GM18858 (cell line): ENCODE measurements around the gene NELFE.
"Not testable (repeated sequence)": the region's sequence is repeated elsewhere in the genome, so short reads cannot be mapped to it uniquely, and the experiment has no call there.

Source experiments
- ATAC-seq: cut with Tn5 transposase; IDR thresholded peaks from one replicate; pipeline ENCODE4 v1.9.1; 2021; ENCODE audit not compliant: unreplicated experiment

NELFE gene

DNA sequence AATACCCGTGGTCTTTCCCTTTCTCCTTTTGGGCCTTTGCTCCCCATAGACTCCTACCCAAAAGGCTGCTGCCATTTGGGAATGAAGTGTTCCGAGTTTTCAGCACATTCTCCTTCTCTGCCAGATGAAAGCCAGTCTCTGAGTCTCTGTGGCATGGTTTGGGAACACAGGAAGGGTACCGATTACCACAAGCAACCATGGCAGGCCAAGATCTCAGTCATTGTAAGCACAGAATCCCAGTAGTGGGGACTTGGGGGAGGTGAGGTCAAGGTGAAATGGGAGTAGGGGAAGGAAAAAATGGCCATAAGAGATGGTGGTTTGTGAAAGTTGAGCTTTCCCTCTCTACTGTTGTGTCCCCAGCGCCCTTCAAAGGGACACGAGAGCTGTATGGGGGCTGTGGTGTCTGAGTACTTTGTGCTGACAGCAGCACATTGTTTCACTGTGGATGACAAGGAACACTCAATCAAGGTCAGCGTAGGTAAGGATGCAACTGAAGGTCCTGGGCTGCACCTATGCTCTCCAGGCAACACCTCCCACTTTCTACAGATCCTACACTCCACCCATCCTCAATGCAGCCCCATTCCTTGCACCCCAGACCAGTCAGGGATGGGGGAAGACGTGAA, 8.7 kb downstream of the NELFE start:
- no peak for ATAC-seq

DNA sequence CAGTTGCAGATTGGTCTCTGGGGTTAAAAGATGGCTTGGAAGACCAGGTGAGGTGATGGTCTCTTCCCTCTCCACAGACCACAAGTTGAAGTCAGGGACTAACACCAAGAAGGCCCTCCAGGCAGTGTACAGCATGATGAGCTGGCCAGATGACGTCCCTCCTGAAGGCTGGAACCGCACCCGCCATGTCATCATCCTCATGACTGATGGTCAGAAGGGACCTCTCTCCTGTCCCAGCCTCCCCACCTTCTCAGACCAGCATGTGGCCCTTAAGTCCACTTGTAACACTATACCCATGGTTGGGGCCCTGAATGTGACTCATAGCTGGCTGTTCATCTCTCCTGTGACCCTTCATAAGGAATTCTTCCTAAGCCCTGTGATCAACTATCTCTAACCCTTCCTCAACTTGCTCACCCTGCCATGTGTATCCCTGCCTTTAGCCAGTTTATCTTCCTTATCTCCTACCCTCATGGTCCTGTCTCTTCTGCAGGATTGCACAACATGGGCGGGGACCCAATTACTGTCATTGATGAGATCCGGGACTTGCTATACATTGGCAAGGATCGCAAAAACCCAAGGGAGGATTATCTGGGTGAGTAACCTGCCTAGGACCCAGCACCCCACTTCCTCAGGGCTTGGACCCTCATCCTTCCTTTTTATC, 9.9 kb downstream of the NELFE start:
- ATAC-seq: no peak

DNA sequence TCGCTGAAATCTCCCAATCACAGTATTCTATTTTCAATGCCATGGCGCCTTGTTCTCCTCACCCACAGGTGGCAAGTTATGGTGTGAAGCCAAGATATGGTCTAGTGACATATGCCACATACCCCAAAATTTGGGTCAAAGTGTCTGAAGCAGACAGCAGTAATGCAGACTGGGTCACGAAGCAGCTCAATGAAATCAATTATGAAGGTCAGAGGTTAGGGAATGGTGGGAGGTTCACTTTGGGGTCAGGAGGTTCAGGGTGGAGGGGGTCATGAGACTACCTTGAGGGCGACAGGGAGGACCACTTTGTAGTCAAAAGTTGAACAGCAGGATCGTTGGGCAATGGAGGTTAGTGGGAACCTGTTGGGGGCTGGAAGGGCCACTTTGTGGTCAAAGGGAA, 10.5 kb downstream of the NELFE start:
- no peak for ATAC-seq

DNA sequence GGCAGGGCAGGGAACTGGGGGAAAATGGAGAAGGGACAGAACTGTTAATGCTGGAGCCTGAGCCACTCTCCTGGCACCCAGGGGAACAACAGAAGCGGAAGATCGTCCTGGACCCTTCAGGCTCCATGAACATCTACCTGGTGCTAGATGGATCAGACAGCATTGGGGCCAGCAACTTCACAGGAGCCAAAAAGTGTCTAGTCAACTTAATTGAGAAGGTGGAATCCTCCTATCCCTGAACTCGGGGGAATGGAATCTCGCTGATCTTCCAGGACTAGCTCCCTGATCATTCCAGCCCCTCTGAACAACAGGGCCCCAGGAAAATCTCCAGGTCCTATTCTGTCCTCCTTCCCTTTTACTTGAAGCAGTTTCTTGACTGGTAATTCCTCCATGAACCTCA, 10.9 kb downstream of the NELFE start:
- no peak for ATAC-seq

DNA sequence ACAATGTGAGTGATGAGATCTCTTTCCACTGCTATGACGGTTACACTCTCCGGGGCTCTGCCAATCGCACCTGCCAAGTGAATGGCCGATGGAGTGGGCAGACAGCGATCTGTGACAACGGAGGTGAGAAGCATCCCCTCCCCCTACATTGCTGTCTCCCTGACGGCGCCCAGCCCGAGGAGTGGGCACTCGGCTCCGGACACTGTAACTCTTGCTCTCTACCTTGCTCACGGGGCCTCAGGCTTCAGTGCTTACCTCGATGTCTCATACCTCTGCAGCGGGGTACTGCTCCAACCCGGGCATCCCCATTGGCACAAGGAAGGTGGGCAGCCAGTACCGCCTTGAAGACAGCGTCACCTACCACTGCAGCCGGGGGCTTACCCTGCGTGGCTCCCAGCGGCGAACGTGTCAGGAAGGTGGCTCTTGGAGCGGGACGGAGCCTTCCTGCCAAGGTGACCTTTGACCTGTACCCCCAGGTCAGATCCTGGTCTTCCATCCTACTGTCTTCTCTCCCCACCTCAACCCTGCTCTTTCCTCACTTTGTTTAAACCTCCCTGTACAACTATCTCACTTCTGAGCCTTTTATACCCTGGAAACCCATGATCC, 11.6 kb downstream of the NELFE start:
- ATAC-seq: no peak

DNA sequence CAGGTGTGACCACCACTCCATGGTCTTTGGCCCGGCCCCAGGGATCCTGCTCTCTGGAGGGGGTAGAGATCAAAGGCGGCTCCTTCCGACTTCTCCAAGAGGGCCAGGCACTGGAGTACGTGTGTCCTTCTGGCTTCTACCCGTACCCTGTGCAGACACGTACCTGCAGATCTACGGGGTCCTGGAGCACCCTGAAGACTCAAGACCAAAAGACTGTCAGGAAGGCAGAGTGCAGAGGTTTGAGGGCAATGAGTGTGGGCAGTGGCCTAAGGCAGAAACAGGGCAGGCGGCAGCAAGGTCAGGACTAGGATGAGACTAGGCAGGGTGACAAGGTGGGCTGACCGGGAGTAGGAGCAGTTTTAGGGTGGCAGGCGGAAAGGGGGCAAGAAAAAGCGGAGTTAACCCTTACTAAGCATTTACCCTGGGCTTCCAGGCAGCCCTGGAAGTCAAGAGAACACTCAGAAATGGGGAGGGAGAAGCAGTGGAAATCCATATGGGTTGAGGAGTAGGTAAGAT, 12.3 kb downstream of the NELFE start:
- ATAC-seq: no peak

DNA sequence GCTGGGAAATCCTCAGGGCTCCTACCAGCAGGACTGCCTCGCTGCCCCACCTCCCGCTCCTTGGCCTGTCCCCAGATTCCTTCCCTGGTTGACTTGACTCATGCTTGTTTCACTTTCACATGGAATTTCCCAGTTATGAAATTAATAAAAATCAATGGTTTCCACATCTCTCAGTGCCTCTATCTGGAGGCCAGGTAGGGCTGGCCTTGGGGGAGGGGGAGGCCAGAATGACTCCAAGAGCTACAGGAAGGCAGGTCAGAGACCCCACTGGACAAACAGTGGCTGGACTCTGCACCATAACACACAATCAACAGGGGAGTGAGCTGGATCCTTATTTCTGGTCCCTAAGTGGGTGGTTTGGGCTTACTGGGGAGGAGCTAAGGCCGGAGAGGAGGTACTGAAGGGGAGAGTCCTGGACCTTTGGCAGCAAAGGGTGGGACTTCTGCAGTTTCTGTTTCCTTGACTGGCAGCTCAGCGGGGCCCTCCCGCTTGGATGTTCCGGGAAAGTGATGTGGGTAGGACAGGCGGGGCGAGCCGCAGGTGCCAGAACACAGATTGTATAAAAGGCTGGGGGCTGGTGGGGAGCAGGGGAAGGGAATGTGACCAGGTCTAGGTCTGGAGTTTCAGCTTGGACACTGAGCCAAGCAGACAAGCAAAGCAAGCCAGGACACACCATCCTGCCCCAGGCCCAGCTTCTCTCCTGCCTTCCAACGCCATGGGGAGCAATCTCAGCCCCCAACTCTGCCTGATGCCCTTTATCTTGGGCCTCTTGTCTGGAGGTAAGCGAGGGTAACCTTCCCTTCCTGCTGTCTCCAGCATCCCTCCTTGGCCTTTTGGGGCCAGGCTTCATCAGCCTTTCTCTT, 13.0 kb downstream of the NELFE start, which contains the start of gene CFB:
CFB (plus strand) TSS at position 589 of the 863 bp plus-strand sequence; CDS start at position 716, 127 bp downstream.
- ATAC-seq: no peak

DNA sequence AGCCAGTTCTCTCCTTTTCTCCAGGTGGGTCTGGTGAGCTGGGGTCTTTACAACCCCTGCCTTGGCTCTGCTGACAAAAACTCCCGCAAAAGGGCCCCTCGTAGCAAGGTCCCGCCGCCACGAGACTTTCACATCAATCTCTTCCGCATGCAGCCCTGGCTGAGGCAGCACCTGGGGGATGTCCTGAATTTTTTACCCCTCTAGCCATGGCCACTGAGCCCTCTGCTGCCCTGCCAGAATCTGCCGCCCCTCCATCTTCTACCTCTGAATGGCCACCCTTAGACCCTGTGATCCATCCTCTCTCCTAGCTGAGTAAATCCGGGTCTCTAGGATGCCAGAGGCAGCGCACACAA, 13.6 kb downstream of the NELFE start:
- no peak for ATAC-seq

DNA sequence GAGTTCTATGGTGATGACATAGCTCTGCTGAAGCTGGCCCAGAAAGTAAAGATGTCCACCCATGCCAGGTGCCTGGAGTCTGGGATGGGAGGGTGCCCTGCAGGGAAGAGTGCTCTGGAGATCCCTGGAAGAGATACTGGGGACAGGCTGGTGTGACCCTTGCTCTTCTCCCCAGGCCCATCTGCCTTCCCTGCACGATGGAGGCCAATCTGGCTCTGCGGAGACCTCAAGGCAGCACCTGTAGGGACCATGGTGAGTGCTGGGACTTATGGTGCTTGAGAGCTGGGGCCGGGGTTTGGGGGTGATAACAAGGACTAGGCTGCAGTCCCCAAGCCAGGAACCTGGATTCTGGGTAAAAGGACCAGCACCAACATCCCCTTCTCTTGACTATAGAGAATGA, 15.0 kb downstream of the NELFE start:
- no peak for ATAC-seq

DNA sequence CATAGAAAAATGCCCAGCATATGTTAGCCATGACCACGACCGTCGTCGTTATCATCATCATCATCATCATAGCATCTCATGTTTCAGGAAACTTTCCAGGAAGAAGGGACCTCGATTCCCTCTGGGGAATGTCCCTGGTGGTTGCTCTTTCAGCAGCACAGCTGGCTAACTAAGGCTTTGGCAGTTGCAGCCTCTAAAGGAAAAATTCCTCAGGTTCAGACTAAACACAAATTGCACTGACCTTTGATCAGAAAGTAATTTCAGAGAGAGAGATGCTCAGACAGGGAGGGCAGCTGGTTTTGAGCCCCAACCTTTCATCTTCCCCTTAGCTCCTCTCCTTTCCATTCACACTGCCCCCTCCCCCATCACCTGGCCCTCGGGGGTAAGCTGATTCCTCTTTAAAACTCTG, 18.5 kb downstream of the NELFE start:
- ATAC-seq: no peak

DNA sequence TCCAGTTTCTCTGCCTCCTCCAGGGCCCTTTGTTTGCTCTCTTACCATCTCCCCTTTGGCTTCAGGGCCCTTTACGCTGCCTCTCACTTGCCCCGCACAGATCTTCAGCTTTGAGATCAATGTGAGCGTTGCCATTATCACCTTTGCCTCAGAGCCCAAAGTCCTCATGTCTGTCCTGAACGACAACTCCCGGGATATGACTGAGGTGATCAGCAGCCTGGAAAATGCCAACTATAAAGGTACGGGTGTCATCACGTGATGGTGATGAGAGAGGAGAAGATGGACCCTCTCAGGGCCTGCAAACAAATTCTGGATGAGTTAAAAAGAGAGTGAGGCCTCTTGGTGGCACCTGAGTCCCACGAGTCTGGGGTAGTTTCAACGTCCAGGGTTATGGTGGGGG, 22.9 kb downstream of the NELFE start:
- no peak for ATAC-seq

DNA sequence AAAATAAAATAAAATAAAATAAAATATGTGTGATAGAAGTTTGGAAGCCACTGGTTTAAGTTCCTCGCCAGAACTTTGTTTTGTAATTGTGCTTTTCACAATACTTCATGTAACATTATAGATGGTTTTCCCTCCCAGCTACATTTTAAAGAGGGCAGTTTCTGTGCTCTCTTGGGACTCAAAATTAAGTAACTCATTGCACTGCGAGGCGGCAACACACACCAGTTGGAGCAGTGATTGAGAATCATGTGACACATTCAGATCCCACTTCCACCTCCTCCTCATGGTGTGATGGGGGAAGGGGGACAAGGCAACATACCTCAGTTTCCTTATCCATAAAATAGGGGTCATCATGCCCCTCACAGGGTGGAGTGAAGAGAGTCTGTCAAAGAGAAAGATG, 23.8 kb downstream of the NELFE start:
- ATAC-seq: no peak

DNA sequence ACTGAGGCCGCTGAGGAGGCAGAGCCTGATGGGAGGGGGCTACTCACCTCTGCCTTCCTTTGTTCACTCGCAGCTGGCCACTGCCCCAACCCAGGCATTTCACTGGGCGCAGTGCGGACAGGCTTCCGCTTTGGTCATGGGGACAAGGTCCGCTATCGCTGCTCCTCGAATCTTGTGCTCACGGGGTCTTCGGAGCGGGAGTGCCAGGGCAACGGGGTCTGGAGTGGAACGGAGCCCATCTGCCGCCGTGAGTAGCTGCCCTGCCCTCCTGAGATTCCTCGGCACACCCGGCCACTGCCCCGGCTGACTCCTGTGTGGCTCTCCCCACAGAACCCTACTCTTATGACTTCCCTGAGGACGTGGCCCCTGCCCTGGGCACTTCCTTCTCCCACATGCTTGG, 25.2 kb downstream of the NELFE start:
- ATAC-seq: no peak

DNA sequence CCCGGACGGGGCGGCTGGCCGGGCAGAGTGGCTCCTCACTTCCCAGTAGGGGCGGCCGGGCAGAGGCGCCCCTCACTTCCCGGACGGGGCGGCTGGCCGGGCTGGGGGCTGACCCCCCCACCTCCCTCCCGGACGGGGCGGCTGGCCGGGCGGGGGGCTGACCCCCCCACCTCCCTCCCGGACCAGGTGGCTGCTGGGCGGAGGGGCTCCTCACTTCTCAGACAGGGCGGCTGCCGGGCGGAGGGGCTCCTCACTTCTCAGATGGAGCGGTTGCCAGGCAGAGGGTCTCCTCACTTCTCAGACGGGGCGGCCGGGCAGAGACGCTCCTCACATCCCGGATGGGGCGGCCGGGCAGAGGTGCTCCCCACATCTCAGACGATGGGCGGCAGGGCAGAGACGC, 26.6 kb downstream of the NELFE start:
- ATAC-seq: not testable (repeated sequence)

DNA sequence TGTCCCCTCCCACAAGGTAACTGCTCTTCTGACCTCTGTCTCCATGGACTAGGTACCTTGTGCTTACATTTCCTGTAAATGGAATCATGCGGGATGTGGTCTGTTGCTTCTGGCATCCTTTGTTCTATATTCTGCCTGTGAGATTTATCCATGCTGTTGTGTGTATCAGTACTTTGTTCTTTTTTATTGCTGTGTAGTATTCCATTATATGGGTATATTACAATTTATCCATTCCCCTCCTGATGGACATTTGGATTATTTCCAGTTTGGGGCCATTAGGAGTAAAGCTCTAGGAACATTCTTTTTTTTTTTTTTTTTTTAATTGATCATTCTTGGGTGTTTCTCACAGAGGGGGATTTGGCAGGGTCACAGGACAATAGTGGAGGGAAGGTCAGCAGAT, 27.8 kb downstream of the NELFE start:
- no peak for ATAC-seq

DNA sequence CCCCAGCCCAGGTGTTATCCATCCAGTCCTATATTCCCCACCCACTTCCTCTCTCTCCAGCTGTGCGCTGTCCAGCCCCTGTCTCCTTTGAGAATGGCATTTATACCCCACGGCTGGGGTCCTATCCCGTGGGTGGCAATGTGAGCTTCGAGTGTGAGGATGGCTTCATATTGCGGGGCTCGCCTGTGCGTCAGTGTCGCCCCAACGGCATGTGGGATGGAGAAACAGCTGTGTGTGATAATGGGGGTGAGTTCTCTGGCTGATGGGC, 30.2 kb downstream of the NELFE start:
- no peak for ATAC-seq

DNA sequence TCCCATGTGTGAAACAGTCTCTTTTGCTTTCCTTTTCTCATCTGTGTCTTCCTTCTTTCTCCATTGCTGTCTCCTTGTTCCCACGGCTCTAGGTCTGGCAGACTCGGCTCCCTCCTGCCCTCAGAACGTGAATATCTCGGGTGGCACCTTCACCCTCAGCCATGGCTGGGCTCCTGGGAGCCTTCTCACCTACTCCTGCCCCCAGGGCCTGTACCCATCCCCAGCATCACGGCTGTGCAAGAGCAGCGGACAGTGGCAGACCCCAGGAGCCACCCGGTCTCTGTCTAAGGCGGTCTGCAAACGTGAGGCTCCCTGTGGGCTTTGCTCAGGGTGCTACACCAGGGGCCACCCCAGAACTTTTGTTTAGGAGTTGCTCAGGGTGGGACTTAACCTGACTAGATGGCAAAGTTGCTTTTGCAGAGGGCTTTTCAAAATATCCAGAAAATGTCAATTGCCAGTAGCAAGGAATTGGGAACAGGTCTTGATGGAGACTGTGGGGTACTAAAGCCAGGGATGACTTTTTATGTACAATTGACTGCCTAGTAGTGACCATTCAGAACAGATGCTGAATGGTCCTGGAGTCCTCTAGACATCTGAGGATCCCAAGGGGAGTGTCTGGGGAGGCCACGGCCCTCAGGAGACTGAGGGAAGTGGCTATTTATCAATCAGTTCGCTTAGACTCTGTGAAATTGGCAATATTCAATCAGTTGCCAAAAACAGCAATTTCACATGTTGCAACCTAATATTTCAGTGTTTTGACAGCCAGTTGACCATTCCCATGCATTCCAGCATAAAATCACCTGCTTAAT, 30.7 kb downstream of the NELFE start:
- no peak for ATAC-seq

DNA sequence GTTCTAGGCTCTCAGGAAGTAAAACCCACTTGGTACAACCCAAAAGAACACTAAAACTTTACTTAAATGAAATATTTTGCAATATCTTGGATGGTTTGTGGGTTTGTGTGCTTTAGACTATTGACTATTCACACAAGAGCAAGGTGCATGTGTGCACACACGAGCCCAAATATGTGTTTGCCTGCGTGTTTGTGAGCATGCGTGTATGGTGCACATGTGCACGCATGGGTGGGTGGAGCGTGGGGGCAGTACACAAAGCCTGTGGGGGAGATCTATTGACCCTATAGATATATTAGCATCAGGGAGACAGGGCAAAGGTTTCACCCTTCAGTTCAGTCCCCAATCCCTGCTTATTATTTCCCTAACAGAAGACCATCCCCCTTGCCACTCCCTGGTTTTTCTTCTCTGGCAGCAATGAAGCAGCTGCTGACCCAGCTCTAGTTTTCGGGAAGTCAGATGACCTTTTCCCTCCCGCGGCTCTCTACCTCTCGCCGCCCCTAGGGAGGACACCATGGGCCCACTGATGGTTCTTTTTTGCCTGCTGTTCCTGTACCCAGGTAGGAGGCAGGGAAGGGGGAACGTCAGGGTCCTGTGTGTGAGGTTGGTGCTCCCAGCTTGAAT, 31.4 kb downstream of the NELFE start, which contains the start of gene C2:
C2 (plus strand) TSS at position 476 of the 621 bp plus-strand sequence; CDS start at position 512, 36 bp downstream.
- no peak for ATAC-seq

DNA sequence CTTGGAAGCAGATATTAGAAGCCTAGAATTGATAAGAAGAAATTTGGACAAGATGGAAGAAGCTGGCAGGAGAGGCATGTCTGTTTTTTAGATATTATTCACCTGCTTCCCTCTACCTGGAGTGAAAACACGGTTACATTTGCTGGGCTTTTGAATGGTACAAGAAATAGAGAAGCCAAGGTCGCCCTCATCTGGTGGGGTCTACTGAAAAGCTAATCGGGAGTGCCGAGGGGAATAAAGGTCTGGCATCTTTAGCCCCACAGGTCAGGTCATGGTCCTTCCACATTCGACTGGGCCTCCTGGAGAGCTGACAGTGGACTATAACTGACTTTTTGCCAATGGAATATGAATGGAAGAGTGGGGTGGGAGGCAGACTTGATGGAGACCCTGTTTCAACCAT, 35.8 kb downstream of the NELFE start:
- ATAC-seq: no peak

DNA sequence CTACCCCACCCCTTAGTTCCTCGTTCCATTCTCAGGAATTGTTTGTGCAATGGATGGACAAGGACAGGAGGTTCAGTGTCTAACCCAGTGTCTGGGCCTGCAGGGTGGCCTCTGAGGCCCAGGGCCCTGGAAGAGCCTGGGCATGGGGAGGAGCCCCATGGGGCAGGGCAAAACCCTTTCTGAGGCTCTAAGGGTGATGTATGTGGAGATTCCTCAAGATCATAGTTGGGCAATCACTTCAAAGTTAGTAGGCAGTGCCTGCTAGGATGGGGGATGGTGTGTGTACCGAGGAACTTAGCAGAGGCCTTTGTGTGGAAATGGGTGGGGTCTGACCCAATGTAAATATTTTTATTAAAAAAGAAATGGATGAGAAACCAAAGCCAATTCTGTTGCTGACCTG, 38.0 kb downstream of the NELFE start:
- no peak for ATAC-seq
